ENCODE results near the gene EPHB2.

- TF ChIP-seq CTCF (IDR thresholded peaks at IDR 0.05) (no peak), EZH2 (IDR thresholded peaks at IDR 0.05; ENCODE audit: borderline replicate concordance, insufficient read depth, low read depth, low read length, poor library complexity, severe bottlenecking) (no peak)
These were observed 105.6 kb downstream of the EPHB2 start for GRCh38 chr1:22816067-22816775.

All from B cell (primary cell).